ENCODE data around the gene TMUB1.
A peak's percentile ranks its signal among the peaks of the same experiment; 100 is the strongest.

The TMUB1 gene

GRCh38 chr7:151085691-151086620 lies 2.7 kb upstream of the TMUB1 start, which contains the start of gene AGAP3:
Gene AGAP3 (plus strand): TSS chr7:151086475. CDS start chr7:151086742, 267 bp downstream.
- peak; percentile 40 for DNase-seq (ENCODE audit: low read depth, low spot score)

GRCh38 chr7:151085329-151085690 lies 2.0 kb upstream of the TMUB1 start:
- DNase-seq (ENCODE audit: low read depth, low spot score): no peak

DNA sequence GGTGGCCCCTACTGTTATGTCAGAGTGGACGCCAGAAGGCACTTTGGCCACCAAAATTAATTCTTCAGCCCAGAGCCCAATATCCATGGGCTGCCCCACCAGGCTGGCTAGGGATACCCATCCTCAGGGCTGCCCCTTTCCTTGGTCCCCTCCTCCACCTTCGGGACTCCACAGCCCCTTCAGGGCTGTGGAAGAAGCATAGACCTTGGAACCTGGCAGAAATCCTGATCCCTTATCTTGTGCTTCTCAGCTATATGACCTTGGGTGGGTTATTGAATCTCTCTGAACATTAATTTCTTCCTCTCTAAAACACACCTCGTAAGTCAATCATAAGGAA lies 499 bp upstream of the TMUB1 start:
- no peak for DNase-seq (ENCODE audit: low read depth, low spot score)

DNA sequence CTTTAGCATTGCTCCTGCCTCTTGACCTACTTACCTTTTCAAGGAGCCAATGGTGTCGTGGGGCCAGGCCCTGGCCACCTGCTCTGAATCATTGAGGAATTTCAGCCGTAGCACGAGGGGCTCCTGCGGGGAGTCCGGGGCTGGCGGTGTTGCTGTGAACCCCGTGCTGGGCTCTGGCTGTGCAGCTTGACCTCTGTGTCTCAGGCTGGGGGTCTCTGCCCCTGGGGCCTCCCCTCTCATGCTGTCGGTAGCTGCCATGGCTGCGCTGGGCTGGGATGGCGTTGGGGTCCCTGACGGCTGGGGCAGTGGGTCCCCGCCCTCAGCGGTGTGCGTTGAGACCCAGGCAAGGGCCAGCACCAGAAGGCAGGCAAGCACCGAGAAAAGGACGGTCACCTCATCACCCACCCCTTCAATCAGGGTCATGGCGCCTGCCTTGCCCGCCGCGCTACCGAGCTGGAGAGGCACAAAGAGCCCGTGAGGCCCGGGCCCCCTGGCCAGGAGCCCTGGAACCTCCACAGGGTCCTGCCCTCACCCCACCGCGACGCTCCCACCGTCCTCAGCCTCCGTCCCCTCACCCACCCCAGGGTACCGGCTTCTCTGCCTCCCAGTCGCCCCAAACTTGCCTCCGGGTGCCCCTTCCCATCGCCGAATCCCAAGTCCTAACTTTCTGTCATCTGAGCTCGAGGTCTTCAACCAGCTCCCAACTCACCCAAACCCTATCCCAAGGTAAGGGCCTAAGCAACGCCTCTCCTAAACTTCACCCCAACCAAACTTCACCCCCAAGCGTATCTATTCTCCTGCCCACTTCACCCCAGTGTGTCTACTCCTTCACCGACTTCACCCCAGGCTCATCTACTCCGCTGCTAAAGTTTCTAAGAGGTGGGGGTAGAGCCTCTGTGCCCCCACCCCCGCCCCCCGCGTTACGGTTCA lies 887 bp downstream of the TMUB1 start:
- DNase-seq (ENCODE audit: low read depth, low spot score): no peak

DNA sequence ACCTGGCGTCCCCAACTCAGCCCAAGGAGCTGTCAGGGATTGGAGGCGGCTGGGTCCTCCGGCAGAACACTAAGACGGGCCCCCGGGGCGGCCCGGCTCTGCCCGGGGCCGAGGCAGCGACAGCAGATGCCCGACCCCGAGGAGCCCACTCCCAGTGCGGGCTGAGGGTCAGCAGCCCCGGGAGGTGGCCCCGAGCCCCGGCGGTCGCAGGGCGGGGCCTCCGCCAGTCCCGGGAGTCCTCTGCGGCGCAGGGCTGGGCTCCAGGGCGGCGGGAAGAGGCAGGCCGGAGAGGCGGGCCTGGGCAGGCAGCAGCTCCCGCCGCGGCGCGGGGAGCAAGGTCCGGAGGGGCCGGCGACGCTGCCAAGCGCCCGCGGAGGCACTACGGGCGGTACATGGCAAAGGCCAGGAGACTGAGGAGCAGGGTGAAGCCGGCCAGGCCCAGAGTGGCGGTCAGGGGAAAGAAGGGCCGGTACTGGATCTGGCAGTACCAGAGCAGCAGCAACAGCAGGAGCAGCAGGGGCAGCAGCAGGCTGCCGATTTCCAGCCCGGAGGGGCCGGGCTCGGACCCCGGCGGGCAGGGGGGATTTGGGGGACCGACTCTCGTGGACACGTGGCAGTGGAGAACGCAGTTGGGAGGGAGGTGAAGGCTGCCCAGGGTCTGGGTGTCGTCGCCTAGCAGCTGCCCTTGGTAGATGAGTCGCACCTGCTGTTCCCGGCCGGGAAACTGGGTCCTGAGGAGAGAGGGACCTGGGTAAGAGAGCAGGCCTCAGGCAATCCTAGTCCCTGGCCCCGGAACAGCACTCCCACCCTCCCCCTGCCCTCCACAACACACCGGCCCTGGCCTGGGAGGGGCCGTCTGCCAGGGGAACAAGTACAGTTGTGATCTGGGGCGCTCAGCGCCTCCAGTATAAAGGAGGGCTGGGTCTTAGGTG lies 1.9 kb downstream of the TMUB1 start:
- DNase-seq (ENCODE audit: low read depth, low spot score): no peak

GRCh38 chr7:151080522-151081169 lies 2.6 kb downstream of the TMUB1 start, which contains the start of gene FASTK:
Gene FASTK (minus strand): TSS chr7:151080809. CDS start chr7:151080766, 43 bp downstream.
- DNase-seq (ENCODE audit: low read depth, low spot score): peak; percentile 65

GRCh38 chr7:151080067-151080521 lies 3.2 kb downstream of the TMUB1 start:
- DNase-seq (ENCODE audit: low read depth, low spot score): no peak

DNA sequence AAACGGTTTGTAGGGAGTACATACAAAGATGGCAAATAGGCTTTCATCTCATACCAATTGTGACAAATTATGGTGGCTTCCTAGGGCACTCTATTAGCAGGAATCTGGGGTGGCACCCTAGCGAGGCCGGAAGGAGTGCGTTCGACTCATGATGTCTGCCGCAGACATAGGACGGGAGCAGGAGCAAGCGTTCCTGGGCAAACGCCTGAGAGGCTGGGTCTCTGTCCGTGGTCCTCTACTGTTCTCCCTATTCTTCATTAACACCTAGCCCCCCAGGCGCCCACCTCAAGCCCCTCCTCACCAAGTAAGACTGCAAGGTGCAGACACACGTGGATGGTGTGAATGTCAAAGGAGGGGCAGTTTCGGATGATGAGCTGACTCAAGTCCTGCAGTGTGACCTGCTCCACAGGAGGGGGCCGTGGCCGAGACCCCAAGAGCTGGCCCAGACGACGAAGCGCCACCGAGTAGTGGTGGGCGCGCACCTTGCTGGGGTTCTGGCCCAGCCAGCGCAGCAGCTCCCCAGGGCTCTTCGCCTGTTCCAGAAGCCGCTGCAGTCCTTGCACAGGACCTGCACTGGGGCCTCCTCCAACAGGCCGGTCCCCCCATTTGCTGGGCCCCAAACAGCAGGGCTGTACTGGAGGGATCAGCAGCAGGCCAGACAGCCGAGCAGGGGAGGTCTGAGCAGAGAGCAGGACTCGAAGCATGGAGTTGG lies 3.9 kb downstream of the TMUB1 start:
- DNase-seq (ENCODE audit: low read depth, low spot score): no peak

GRCh38 chr7:151078233-151079040 lies 4.9 kb downstream of the TMUB1 start:
- DNase-seq (ENCODE audit: low read depth, low spot score): no peak

GRCh38 chr7:151077705-151078232 lies 5.5 kb downstream of the TMUB1 start:
- DNase-seq (ENCODE audit: low read depth, low spot score): no peak

DNA sequence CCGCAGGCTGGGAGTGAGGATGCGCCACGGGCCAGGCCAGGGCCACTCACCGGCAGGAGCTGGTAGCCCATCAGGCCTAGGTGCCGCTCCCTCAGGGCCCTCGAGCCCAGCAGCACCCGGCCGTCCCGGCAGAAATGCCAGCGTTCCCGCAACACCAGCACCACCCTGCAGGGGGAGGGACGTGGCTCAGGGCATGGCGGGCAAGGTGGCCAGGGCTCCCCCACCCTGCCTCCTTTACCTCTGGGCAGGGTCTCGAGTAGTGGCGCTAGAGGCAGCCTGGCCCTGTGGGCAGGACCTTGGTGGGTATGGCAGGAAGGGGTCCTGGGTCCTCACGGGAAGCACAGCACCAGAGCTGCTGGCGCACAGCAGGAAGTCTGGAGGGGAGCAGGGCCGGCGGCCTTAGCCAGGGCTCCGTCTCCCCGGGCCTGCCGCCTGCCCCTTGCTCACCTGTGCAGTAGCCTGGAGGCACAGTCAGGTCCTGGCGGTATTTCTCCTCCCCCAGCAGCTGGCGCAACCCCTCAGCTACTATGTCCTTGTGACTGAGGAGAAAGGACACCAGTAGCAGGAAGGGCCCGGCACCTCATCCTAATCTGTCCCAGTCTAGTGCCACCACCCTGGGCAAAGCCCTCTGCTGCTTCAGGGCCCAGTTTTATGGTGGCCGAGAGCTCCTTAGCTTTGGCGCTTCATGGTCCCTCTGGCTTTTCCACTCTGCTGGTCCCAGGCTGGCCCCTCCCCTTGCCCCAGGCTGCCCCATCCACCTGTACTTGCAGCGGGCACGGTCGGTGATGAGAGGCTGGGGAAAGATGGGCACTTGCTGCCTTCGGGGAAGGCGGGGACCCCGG lies 6.2 kb downstream of the TMUB1 start:
- no peak for DNase-seq (ENCODE audit: low read depth, low spot score)

GRCh38 chr7:151075978-151076426 lies 7.3 kb downstream of the TMUB1 start:
- no peak for DNase-seq (ENCODE audit: low read depth, low spot score)

DNA sequence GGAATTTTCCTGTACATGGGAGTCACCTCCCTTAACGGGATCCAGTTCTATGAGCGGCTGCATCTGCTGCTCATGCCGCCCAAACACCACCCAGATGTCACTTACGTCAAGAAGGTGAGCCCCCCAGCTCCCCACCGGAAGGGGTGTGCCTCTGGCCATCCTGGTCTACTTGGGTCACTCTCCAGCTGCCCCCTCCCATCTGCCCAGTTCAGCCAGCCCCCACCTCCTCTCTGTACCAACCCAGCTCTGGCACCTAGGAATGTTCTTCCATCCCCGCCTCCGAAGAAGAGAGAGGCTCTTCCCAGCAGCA lies 7.7 kb downstream of the TMUB1 start:
- DNase-seq (ENCODE audit: low read depth, low spot score): no peak

DNA sequence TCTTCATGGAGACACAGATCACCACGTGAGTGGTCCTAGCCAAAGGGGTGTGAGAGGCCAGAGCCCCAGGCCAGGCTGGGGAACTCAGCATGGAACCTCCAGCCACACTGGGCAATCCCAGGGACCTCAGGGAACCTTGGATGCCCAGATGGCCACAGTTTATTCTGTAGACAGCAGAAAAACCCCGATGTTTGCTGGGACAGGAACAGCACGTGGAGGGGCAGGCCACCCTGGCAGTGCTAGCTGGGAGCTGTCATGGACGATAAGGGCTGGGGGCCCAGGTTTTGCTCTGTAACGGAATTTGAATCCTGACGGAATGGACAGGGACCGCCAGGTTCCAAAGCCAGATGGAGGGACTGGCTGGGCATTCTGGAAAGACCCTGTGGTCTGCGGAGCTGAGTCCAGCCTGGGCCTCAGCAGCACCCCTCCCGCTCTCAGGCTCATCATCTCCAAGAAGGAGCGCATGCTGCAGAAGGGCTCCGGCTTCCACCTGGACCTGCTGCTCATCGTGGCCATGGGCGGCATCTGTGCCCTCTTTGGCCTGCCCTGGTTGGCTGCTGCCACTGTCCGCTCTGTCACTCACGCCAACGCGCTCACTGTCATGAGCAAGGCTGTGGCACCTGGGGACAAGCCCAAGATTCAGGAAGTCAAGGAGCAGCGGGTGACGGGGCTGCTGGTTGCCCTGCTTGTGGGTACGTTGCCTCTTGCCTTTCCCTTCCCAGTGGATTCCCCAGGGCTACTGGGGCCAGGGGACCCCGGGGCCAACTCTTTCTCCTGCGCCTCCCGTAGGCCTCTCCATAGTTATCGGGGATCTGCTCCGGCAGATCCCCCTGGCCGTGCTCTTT lies 8.3 kb downstream of the TMUB1 start:
- DNase-seq (ENCODE audit: low read depth, low spot score): no peak

DNA sequence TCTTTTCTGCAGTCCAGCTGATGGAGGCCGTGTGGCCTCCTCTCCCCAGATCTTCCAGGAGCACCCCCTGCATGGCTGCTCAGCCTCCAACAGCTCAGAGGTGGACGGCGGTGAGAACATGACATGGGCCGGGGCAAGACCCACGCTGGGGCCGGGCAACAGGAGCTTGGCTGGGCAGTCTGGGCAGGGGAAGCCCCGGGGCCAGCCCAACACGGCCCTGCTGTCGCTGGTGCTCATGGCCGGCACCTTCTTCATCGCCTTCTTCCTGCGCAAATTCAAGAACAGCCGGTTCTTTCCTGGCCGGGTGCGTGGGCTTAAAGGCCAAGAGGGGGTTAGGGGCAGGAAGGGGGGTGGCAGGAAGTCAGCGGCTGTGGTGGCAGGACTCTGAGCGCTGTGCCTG lies 9.3 kb downstream of the TMUB1 start:
- no peak for DNase-seq (ENCODE audit: low read depth, low spot score)

GRCh38 chr7:151071032-151071866 lies 12.0 kb downstream of the TMUB1 start:
- no peak for DNase-seq (ENCODE audit: low read depth, low spot score)

Data from smooth muscle cell of the brain vasculature (primary cell).